ENCODE measurements around the gene ARHGAP42.

The ARHGAP42 gene

DNA sequence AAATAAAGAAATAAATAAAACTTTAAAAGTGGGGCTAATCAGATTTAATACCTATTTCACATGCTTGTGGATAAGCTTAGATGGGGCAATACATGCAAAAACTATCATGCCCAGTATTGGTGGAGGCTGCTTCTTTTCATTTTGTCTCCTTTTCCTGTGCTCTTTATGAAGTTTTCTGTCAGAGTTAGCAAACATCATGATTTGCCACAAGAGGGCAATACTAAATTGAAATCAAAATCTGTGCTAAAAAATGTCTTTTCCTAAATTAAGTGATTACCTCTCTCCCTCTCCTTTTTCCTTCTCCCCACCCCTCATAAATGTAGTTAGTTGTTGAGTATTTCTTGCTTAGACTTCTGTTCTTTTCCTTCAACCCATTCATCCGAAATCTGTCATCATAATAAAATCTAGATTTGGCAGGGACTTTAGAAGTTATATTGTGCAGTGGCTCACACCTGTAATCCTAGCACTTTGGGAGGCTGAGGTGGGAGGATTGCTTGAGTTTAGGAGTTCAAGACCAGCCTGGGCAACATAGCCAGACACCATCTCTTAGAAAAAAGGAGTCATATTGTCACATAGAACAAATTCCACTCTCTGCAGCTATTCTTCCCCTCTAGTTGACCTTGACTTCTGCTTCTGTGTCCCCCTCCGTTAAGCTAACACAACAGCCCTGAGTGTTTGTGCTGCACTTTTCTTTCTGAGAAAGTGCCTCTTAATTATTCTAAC lies 4.7 kb upstream of the ARHGAP42 start:
- no peak for DNase-seq

DNA sequence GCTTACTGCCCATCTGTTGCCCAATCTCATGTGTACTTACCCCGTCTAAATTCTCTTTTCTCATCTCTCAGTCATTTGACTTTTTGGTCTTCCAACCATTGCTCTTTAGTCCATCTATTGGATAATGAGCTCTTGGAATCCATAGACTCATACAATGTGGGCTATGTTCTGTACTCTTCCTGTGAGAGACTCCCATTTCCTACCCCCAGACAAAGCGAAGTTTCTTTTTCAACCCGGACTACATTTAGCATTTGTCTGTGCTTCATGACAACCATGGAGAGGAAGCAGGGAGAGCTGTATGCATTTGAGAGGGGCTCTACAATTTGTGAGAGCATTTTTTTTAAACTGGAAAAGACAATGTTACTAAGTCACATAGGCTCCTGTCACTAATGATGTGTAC lies 4.0 kb upstream of the ARHGAP42 start:
- no peak for DNase-seq

DNA sequence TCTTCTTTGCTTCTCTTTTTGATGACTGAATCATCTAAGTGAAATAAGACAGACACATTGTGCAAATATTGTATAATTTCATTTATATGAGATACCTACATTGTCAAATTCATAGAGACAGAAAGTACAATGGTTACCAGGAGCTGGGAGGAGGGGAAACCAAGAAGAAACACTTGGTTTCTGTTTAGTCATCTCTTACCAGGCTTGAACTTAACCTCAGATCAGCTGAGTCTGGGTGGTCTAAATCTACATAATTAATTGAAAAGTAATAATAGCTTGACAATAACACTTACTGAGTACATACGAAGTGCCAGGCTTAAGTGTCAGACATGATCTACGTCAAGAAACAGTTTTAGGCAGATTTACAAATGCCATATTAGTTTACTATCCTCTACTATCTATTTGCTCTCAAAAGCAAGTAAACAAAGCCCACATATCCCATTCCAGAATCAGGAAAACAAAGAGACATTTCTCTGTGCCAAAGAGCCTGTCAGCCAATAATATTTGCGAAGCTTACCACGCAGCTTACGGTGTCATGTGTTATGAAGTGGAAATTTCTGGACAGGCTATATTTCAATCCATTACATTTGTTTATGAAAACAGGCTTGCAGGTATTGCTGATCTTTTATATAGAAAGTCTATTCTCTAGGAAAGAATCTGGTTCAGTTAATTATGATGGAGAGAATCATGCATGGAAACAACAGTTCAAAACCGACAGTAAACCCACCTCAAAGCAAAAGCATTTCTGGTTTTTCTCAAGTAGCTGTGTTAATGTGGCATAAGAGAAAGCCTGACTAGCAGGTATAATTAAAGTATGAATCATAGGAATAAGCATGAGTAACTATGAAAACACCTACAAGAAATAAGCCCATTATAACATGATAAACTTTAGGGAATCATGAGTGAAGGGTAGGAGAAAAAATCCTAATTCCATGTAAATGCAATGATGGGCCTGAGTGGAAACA lies 2.7 kb upstream of the ARHGAP42 start:
- DNase-seq = no peak

DNA sequence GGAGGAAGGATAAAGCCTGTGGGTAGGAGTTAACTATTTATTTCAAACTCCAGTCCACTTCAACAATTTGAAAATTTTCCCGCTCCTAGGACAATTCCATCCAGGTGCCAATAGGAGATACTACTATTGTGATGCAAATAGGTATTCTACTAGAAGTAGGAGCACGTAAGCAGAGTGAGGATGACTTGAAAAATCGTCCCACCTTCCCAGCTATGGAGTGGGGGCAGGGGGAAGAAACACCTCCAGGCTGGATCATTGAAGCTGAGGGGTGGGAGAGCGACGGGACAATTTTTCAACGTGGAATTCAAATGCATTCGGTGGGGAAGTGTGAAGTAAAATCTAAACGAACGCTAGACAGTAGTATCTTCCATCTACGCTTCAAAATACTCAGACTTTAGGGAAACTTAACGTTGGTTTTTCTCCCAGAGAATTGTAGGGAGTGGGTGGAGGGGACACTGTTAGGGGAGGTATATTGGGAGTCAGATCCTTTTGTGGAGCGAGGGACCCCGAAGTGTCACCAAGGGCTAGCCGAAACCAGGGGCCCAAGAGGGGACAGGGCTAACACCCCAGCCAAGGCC lies 523 bp upstream of the ARHGAP42 start:
- no peak for DNase-seq

DNA sequence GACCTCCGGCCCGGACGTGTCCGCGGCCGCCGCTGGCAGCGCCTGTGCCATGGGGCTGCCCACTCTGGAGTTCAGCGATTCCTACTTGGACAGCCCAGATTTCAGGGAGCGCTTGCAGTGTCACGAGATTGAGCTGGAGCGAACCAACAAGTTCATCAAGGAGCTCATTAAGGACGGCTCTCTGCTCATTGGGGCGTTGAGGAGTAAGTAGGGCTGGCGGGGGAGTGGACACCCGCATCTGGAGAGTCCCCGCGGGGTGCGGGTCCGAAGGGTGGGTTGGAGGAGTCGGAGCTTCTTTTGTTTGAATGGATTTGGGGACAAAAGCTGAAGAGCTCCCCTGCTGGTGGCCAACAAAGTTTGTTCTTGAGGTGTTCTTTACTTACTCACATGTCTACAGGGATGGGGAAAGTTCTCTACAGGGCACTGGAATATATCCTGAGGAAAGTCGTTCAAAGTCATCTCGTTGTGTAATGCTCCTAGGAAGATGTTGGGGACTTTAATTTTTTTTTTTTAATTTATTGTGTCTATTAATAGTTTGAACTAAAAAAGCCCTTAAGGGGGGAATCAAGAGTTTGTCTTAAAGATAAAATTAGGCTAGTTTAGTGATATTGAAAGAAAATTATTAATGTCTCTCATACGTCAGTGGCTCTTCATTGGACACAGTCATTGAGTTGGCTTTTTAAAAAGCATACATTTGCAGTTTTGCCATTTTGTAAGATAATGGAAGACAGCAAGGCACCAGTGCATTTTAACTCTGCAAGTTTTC lies 725 bp downstream of the ARHGAP42 start:
- DNase-seq = peak; percentile 13

DNA sequence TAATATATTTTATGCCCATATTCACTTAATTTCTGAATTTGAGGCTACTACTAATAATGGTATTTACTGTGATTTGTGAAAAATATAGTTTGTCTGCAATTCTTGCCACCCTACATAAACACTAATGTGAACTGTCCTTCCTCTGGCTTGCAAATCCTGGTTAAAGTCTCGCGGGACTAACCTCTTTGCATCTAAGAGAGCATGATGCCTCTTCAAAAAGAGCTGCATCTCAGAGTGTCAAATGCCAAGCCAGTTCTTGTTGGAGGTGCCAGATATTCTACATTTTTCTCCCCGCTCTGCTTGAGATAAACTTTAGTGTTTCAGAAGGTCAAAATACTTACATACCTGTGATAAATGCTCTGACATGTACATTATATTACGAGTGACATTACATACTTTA lies 2.1 kb downstream of the ARHGAP42 start:
- DNase-seq = no peak

DNA sequence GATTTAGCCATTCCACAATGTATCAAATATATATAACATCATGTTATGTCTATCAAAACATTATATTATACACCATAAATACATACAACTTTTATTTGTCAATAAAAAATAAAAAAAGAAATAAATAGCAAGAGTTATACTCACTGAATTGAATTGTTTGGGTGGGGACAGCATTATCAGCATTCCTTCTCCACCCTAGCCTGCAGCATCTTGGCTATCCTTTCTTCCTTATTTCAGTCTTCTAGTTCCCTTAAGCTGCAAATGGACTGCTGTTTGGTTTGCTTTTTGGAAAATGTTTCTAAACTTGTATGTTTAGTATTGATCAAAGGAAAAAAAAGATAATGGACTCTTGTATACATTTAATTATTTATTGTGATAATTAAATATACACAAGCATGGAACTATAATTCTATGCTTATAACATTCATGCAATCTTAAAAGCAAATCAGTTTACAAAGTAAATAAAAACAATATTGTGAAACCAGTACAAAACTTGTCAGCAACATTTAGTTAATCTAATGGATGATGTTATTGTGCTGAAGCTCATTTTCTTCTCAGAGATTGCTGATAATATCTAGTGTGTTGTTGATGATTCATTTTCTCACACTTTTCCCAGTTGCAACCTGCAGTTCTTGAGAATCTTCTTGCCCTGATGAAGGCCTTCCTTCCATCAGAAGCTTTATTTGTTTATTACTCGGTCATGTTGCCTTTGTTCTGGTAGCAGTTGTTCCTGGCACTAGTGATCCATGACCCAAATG lies 5.0 kb downstream of the ARHGAP42 start:
- no peak for DNase-seq

DNA sequence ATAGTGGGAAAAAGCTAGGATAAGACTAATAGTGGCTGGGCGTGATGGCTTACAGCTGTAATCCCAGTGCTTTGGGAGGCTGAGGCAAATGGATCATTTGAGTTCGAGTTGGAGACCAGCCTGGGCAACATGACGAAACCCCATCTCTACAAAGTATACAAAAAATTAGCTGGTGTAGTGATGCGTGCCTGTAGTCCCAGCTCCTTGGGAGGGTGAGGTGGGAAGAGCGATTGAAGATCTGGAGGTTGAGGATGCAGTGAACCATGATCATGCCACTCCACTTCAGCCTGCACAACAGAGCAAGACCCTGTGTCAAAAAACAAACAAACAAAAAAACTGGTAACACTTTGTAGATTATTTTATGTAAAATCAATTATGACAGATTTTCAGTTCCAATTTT lies 8.8 kb downstream of the ARHGAP42 start:
- no peak for DNase-seq

DNA sequence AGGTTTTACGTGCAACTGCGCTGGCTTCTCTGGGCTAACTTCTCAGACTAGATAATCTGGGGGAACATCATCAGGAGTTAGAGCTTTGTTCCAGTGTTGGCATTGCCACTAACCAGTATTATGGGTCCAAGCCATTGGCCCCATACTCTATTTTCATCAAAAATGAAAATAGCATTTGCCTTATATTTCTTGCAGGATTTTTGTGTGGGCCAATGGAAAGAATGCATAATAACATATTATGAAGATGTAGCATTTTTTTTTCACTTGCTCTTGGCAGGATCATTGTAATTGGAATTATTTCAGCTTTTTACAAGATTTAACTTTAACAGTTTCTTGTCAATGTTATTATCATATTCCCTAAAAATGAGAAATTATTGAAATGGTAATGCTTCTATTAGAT lies 16.1 kb downstream of the ARHGAP42 start:
- DNase-seq = no peak

DNA sequence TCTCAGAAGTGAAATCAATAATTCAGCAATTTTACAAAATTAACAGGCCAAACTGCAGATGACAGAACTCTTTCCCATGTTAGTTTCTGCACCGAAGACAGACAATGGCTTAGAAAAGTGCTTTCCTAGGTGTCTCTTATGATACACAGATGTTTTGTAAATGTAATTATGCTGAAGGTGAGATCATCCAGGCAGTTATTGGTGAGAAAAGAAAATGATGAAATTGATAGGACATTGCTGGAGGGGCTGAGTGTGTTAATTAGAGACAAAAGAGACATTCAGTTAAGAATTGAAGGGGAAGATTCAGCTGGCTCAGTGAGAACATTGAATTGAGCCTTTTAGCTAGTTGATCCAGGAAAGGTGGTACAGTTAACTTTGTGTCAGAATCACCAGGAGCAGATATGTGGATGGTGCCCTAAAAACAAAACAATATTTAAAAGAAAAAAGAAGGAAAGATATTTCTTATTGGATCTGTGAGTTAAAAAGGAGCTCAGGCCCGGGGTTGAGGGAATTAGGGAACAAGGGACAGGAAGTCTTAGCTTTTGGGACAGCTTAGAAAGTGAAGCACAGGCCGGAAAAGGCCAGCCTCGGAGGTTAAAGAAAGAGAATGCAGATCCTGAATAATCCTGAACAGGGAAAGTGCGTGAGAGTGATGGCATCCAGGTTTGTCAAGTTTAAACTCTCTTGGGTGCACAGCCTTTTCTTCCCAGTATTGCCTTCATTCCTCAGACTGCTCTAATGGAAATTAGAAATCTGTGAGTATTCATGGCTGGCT lies 16.9 kb downstream of the ARHGAP42 start:
- no peak for DNase-seq

DNA sequence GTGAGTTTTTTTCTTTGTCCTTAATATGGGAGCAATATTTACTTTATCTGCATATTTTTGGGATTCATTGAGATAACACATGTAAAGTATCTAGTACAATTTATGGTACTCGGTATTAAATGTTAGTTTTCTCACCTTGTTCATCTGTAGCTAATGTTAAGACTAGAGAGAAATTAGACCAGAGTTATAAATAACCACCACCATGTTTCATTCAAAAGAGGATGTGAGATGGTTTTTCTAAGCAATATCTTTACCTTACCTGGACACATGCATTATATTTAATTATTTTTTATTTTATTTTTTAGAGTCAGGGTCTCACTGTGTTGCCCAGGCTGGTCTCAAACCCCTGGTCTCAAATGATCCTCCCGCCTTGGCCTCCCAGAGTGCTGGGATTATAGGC lies 18.4 kb downstream of the ARHGAP42 start:
- DNase-seq = no peak

DNA sequence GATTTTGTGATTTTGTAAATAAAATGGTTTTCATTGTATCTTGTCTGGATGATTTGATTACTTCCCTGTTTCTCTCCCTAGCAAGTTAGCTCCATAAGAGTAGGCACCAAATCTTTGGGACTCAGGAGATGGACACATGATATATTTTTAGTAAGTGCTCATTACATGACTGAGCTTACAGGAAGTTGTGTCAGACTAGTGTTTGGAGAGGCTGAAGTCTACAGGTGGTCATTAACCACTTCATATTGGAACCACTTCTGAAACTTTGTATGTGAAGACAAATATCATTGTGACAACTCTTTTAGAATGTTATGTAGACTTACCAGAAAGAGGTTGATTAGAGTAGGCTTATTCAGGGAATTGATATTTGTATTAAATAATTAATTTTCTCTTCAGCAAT lies 19.1 kb downstream of the ARHGAP42 start:
- DNase-seq = no peak

DNA sequence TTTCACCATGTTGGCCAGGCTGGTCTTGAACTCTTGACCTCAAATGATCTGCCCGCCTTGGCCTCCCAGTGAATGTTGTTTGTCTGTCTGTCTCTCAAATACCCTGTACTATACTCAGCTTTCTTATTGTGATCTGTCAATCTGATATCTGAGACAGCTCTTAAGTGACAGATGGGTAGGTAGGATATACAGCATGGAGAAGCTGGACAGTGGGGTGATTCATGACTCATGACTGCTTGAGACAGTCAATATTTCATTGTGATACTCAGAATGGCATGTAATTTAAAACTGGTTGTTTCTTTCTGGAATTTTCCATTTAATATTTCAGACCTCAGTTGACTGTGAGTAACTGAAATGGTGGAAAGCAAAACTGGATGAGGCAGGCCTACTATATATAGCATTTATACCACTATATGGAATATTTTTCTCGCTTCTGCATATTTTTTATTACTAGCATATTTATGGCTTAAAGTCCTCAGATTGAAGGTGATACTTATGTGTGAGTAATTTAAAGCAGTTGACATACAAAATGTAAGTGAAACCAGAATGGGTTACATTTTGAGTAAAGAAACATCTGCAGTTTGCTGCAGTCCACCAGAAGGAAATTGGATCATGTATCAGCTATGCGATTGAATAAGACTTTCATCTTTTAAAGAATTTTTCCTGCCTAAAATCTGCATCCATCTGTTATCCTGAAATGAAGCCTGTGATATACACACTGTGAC lies 22.3 kb downstream of the ARHGAP42 start:
- no peak for DNase-seq

DNA sequence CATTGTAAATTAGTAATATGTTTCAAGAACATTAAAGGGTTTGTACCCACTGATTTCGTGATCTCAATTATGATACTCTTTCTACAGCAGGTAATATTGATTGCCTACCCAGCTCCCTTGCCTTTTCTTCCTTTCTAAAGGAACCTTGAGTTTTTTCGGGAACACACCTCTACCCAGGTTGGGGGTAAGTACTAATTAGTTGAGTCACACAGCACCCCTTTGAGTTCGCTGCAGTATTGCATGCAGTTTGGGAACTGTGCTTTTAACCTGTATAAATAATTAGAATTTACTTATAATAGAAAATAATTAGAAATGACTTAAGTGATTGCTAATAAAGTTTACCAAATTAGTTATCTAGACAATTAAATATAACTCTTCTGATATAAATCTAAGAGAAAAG lies 24.9 kb downstream of the ARHGAP42 start:
- no peak for DNase-seq

DNA sequence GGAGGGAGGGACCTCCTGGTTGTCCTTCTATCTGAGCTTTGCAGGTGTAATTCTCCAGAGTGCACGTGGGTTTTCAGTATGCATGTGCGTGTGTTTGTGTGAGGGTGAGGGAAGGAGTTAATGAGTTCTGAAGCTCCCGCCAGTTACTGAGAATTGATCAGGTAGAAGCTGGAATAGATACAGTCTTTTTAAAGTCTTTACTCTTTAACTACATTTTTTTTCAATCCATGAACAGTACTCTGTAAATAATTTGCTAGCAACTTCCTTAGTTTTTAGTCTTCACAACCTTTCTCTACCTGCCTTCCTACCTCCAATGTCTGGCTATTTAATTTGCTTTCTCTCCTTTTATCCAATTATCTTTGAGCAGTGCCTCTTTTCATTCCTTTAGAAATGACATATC lies 25.5 kb downstream of the ARHGAP42 start:
- no peak for DNase-seq

DNA sequence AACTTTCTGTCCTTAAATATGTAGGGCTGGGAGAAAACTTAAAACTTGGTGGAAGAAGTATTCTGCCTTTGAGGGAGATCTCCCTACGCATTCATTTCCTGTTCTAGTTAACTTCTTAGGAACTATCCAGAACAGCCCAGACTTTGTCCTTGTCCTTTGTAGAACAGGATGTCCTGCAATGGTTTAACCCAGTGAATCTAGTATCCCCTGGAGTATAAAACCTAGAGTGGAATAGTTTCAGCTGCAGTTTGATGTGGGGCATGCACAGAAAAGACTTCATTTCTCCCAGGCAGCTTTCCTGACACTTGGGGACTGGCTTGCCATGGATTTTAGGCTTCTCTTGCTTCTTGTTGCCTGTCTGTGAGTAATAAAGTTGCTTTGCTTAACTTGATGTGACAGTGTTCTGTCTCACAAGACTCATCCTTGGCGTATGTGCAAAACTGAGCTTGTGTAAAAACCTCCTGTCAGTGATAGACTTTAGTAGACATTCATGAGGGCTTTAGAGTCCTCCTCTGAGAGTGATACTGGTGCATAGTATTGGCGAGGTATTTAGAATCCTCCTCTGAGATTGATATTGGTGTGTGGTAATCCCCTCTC lies 28.2 kb downstream of the ARHGAP42 start:
- DNase-seq = no peak

DNA sequence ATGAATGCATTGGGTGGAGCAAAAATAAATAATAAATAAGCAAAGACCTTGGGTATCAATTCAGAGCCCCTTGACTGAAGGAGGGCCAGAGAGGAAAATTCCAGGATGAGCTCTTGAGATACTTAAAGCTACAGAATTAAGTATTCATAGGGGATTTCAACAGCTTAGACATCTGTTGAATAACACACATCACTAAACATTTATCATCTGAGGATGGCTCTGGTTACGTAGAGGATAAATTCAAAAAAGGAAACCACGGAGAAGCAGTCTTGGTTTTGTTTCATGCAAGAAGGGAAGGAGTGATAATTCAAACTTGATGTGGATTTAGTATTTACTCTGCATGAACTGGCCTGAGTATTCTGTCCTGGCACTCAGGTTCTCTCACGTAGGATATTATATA lies 29.8 kb downstream of the ARHGAP42 start:
- no peak for DNase-seq

DNA sequence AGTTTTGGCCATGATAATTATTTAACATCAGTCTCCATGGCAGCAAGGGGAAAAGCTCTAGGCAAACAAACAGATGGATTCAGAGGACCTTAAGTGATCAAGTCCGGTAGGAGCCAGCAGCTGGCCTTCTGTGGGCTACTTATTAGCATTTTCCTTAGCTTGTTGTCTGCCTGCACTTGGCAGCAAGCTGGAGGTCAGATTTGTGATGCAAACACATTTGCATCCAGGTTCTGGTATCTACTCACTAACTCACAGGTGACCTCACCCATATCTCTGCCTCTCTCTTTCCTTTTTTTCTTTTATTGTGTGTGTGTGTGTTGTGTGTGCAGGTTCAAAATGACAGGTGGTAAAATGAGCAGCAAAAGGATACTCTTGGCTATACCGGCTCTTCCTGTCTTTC lies 32.3 kb downstream of the ARHGAP42 start:
- peak; percentile 68 for DNase-seq

DNA sequence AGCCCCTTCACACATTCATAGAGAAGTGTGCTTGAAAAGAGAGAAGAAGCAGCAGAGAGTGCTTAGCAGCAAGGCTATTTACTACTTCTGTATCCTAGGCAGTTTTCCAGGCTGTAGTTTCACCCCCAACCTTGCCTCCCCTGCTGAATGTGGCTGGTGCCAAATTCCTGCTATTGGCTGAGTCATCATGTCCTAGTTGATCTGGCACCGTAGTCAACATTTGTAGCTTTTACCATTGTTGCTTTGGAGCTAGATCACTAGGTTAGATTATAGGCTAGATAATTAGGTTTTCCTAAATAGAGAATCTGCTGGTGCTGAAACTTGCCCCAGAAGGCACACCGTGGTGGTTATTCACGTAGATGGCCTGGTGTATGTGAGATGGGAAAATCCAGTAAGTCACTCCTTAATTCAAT lies 32.7 kb downstream of the ARHGAP42 start:
- DNase-seq = peak; percentile 52

DNA sequence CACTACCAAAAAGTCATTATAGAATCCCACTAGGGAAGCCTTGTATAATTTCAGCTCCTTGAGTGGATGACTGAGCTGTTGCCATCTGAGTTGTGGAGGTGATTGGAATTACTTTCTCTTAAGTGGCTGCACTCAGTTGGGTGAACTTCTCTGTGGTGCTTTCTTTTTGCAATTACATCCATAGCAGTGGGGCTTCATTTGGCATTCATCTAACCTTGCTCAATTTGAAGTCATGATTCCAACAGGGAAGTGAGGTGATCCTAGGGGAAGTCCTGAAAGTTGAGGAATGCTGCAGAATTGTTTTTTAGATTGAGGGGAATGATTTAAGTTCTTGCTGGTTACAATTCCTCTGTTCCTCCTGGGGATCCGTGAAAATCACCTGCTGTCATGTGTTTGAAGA lies 39.6 kb downstream of the ARHGAP42 start:
- DNase-seq = no peak

Measured in NCI-H774 (cell line).